Fibroblast of mammary gland (primary cell): ENCODE data around the gene SLC25A21.

Experiments
- DNase-seq: peaks from one replicate; pipeline ENCODE4 v3.0.0-alpha.2; 2010; ENCODE audit warnings: low read depth
- H3K4me3 ChIP-seq: 2 replicates; pipeline ENCODE4 v1.5.1; 2011; ENCODE audit warnings: low read depth, mild to moderate bottlenecking, low read length, moderate library complexity; ENCODE audit not compliant: control insufficient read depth
- TF ChIP-seq, protein P1 (sequence below): conservative IDR thresholded peaks from 2 replicates; pipeline ENCODE4 v1.5.1; 2011; ENCODE audit warnings: low read depth, low read length, inconsistent platforms; ENCODE audit not compliant: control insufficient read depth, insufficient read depth

Gene SLC25A21

DNA sequence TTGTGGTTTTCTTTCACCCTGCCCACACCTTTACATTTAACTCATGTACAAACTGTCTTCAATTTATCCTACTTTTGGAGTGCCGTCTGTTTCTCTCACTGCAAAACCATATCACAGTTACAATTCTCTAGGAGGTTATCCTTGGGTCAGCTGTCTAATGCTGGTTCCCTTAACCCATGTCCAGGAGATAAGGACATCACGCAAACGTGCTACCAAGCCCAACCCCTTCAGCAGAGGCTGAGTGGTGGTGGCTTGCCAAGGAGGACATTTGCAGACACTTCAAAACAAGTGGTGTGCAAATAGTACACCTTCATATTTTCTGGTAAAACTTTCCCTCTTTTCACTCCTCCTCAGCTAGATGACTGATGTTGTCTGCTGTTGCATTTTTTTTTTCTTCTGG, 342.9 kb downstream of the SLC25A21 start:
- no peak overlapping the region for H3K4me3 ChIP-seq
- TF ChIP-seq, protein P1, sequence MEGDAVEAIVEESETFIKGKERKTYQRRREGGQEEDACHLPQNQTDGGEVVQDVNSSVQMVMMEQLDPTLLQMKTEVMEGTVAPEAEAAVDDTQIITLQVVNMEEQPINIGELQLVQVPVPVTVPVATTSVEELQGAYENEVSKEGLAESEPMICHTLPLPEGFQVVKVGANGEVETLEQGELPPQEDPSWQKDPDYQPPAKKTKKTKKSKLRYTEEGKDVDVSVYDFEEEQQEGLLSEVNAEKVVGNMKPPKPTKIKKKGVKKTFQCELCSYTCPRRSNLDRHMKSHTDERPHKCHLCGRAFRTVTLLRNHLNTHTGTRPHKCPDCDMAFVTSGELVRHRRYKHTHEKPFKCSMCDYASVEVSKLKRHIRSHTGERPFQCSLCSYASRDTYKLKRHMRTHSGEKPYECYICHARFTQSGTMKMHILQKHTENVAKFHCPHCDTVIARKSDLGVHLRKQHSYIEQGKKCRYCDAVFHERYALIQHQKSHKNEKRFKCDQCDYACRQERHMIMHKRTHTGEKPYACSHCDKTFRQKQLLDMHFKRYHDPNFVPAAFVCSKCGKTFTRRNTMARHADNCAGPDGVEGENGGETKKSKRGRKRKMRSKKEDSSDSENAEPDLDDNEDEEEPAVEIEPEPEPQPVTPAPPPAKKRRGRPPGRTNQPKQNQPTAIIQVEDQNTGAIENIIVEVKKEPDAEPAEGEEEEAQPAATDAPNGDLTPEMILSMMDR: no peak
- DNase-seq: no peak

DNA sequence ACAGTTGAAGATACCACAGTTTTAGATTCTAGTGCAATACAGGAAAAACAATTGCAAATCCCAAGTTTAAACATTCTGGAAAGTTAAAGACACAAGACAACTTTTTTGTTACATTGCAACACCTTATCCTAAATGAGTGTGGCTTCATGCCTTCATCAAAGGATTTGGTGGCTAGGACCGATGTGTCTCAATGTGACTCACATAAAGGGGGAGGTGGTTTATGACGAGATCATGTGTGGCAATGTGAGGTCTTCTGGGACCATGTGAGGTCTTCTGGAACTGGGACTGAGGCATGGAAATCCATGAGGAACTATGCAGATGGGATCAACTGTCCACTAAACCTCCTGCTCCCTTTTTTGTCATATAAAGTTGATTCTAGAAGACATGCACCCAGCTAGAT, 344.5 kb downstream of the SLC25A21 start:
- TF ChIP-seq, protein P1: no peak
- H3K4me3 ChIP-seq: no peak overlapping the region
- peak; percentile 4 for DNase-seq

DNA sequence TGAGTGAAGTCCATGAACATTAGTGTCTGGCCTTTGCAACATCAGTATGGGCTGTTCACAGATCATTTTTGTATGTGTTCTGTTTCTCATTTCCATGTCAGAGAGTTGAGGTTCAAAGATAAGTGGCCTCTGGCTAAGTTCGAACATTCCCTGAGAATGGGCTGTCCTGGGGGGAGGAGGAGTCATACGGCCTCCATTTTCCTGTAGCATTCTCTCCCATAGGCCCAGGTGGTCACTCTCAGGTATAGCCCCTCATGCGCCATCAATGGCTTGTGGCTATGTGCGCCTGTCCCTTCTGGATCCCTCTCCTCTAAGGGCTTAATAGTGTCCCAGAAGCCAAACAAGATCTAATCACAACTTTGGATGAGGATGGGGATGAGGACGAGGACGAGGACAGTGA, 345.8 kb downstream of the SLC25A21 start:
- DNase-seq: no peak
- H3K4me3 ChIP-seq: no peak overlapping the region
- TF ChIP-seq, protein P1: no peak

DNA sequence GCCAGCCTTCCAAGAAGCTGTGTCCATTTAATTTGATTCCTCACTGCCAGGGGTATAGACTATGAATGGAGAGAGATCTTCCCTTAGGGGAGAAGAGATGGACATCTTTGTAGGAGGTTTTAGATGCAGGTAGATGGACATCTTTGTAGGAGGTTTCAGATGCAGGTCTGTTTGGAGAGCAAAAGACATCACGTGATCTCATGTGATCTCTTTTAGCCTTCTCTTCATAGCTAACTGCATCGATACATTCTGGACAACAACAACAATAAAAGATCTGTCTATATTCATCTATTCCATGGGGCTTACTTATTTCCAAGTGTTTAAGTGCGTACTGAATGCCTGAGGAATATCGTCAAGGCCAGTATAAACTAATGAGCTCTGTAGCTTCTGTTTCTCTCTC, 347.6 kb downstream of the SLC25A21 start:
- TF ChIP-seq, protein P1: no peak
- DNase-seq: no peak
- no peak overlapping the region for H3K4me3 ChIP-seq

DNA sequence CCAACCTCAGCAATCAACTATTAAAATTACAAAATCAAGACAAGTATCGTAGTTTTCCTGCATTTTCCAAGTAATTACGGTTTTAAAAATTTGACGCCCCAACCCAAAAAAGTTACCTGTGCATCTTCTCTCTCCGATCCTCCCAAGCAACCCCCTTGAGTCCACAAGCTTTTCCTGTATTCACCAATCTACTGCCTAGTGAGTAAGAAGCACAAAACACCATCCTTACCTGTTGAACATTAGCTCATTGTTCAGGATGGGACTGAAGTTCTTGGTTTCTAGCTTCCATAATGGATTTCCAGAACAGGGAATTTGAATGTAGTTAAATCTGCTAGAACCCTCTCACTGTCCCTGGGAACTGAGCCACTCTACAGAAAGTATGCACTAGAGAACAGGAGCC, 348.8 kb downstream of the SLC25A21 start:
- no peak for DNase-seq
- TF ChIP-seq, protein P1: no peak
- H3K4me3 ChIP-seq: no peak overlapping the region

DNA sequence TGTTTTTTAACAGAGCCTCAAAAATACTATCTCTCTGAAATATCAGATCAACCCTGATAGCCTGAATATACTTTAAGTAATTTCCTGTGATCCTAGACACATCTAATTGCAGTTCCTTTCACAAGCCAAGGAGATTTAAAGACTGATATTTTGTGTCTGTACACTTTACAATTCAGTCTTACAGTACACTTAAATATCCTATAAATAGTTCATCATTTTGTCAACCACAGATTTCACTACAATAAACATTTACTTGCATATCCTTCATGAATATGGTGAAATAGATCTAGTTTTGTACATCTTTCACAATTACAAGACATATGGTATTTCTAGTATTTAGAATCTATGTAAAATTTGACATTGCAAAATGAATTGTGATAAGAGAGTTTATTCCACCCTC, 349.7 kb downstream of the SLC25A21 start:
- no peak for DNase-seq
- TF ChIP-seq, protein P1: no peak
- H3K4me3 ChIP-seq: no peak overlapping the region

DNA sequence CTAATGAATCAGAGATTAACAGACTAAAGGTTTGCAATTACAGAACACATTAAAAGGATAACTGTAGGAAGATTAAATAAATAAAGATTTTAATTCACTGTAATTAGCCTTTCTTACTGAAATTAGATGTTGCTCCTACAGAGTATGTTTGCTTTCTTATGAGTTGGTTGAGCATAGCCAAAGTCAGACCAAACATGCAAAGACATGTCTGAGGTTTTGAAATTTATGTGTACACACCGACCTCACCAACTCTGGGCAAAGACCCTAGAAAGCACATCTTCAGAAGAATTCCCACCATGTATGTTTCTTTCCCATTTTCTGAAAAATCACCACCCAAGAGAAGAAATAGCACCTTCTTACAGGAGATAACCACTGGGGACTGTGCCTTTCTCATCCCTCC, 351.5 kb downstream of the SLC25A21 start:
- TF ChIP-seq, protein P1: no peak
- no peak for DNase-seq
- H3K4me3 ChIP-seq: no peak overlapping the region
